NCI-H510A treated with DMSO at 0.1 percent for 48 hours (cell line): ENCODE results near the gene WNT7B.

Experiments used
- DNase-seq: peaks from one replicate; lab custom pipeline; 2025; lab: John Stamatoyannopoulos, UW

Gene WNT7B

GRCh38 chr22:45906946-45907345 lies 70.0 kb downstream of the WNT7B start:
- DNase-seq: no peak

GRCh38 chr22:45905924-45906865 lies 70.8 kb downstream of the WNT7B start:
- DNase-seq: no peak

- DNase-seq: no peak
Observed at GRCh38 chr22:45905326-45905923, 71.5 kb downstream of the WNT7B start.

- no peak for DNase-seq
Observed at GRCh38 chr22:45904236-45904635, 72.7 kb downstream of the WNT7B start.

GRCh38 chr22:45903355-45904135 lies 73.4 kb downstream of the WNT7B start:
- DNase-seq: no peak

GRCh38 chr22:45897736-45898135 lies 79.2 kb downstream of the WNT7B start:
- DNase-seq: no peak

- no peak for DNase-seq
Observed at GRCh38 chr22:45896964-45897538, 79.9 kb downstream of the WNT7B start.

GRCh38 chr22:45896153-45896951 lies 80.6 kb downstream of the WNT7B start:
- peak; percentile 69 for DNase-seq

- no peak for DNase-seq
Observed at GRCh38 chr22:45895436-45896152, 81.4 kb downstream of the WNT7B start.

- DNase-seq: no peak
Observed at GRCh38 chr22:45893516-45893915, 83.4 kb downstream of the WNT7B start.

GRCh38 chr22:45892681-45893461 lies 84.1 kb downstream of the WNT7B start:
- no peak for DNase-seq

GRCh38 chr22:45891996-45892621 lies 84.9 kb downstream of the WNT7B start:
- DNase-seq: no peak

- no peak for DNase-seq
Observed at GRCh38 chr22:45891471-45891995, 85.4 kb downstream of the WNT7B start.

- DNase-seq: no peak
Observed at GRCh38 chr22:45891021-45891421, 85.9 kb downstream of the WNT7B start.

GRCh38 chr22:45890351-45890635 lies 86.7 kb downstream of the WNT7B start:
- no peak for DNase-seq

- DNase-seq: no peak
Observed at GRCh38 chr22:45889539-45890350, 87.2 kb downstream of the WNT7B start.

- DNase-seq: no peak
Observed at GRCh38 chr22:45889093-45889538, 87.8 kb downstream of the WNT7B start.
